WTC11 (cell line): Measurements from ENCODE around the gene MRTFB. TPM values are rescaled to one million over a fixed set of nuclear protein-coding genes. Genes with fewer than 3 reads are reported as not detected.

Experiments used
- ATAC-seq: fragments of 200-7000 bp; cut with Tn5 transposase; 2 replicates; pipeline ENCODE4 v1.10.0; 2021; ENCODE audit warnings: mild to moderate bottlenecking, moderate library complexity
- CTCF ChIA-PET: fragments of 300-600 bp; sonication (Branson Sonifier 250); formaldehyde crosslinking; loops from one replicate; lab custom pipeline; 2021; ENCODE audit warnings: antibody characterized with exemption; lab: Charles Lee
- POLR2A ChIA-PET: fragments of 350-600 bp; sonication (Branson Sonifier 250); formaldehyde crosslinking; loops from one replicate; lab custom pipeline; 2021; ENCODE audit warnings: antibody characterized with exemption; lab: Charles Lee
- DNase-seq: peaks from one replicate; pipeline ENCODE4 v3.0.0; 2021; ENCODE audit warnings: low spot score
- H3K27ac Mint-ChIP-seq: 2 replicates; pipeline ENCODE4 v1.8.0; 2021; ENCODE audit warnings: mixed read lengths
- H3K27me3 Mint-ChIP-seq: 2 replicates; pipeline ENCODE4 v1.8.0; 2021; ENCODE audit warnings: low read depth, mild to moderate bottlenecking, moderate library complexity, mixed read lengths
- H3K36me3 Mint-ChIP-seq: 2 replicates; pipeline ENCODE4 v1.8.0; 2021; ENCODE audit warnings: mixed read lengths
- H3K4me1 Mint-ChIP-seq: 2 replicates; pipeline ENCODE4 v1.8.0; 2022; ENCODE audit warnings: mixed read lengths
- H3K4me3 Mint-ChIP-seq: 2 replicates; pipeline ENCODE4 v1.8.0; 2021; ENCODE audit warnings: mild to moderate bottlenecking, moderate library complexity, mixed read lengths
- H3K9me3 Mint-ChIP-seq: 2 replicates; pipeline ENCODE4 v1.8.0; 2021; ENCODE audit warnings: mixed read lengths
- CBFB ChIP-seq: sonication (generic); formaldehyde crosslinking; IDR thresholded peaks from 2 replicates; pipeline ENCODE4 v1.8.1; 2022; ENCODE audit warnings: mild to moderate bottlenecking, low read depth, missing genetic modification reagents
- CREB1 ChIP-seq: sonication (generic); formaldehyde crosslinking; IDR thresholded peaks from 2 replicates; pipeline ENCODE4 v1.8.0; 2023; ENCODE audit warnings: mild to moderate bottlenecking, missing genetic modification reagents
- E2F1 ChIP-seq: sonication (generic); formaldehyde crosslinking; IDR thresholded peaks from 2 replicates; pipeline ENCODE4 v1.8.0; 2022; ENCODE audit warnings: mild to moderate bottlenecking, missing genetic modification reagents
- E2F5 ChIP-seq: sonication (generic); formaldehyde crosslinking; IDR thresholded peaks from 2 replicates; pipeline ENCODE4 v1.8.1; 2022; ENCODE audit warnings: mild to moderate bottlenecking, moderate library complexity, missing genetic modification reagents
- ETV6 ChIP-seq: sonication (generic); formaldehyde crosslinking; IDR thresholded peaks from 2 replicates; pipeline ENCODE4 v1.8.1; 2022; ENCODE audit warnings: mild to moderate bottlenecking, missing genetic modification reagents
- FOXK1 ChIP-seq: sonication (generic); formaldehyde crosslinking; IDR thresholded peaks from 2 replicates; pipeline ENCODE4 v1.8.0; 2022; ENCODE audit warnings: mild to moderate bottlenecking, moderate library complexity, missing genetic modification reagents
- FOXP1 ChIP-seq: sonication (generic); formaldehyde crosslinking; IDR thresholded peaks from 2 replicates; pipeline ENCODE4 v1.8.0; 2022; ENCODE audit warnings: missing genetic modification reagents, mild to moderate bottlenecking, moderate library complexity, borderline replicate concordance
- IRF1 ChIP-seq: sonication (generic); formaldehyde crosslinking; IDR thresholded peaks from 2 replicates; pipeline ENCODE4 v1.8.0; 2023; ENCODE audit warnings: missing genetic modification reagents
- JAZF1 ChIP-seq: fragments of 250-450 bp; sonication (Bioruptor Pico); IDR thresholded peaks from 2 replicates; pipeline ENCODE4 v1.9.0; 2021; ENCODE audit warnings: moderate library complexity, mild to moderate bottlenecking, inconsistent platforms
- JUN ChIP-seq: sonication (generic); formaldehyde crosslinking; IDR thresholded peaks from 2 replicates; pipeline ENCODE4 v1.8.0; 2023; ENCODE audit warnings: mild to moderate bottlenecking, missing genetic modification reagents
- NFE2L1 ChIP-seq: sonication (generic); formaldehyde crosslinking; IDR thresholded peaks from 2 replicates; pipeline ENCODE4 v1.8.1; 2023; ENCODE audit warnings: missing genetic modification reagents
- NR2C2 ChIP-seq: sonication (generic); formaldehyde crosslinking; IDR thresholded peaks from 2 replicates; pipeline ENCODE4 v1.8.0; 2022; ENCODE audit warnings: mild to moderate bottlenecking, missing genetic modification reagents
- RELA ChIP-seq: sonication (generic); formaldehyde crosslinking; IDR thresholded peaks from 2 replicates; pipeline ENCODE4 v1.8.1; 2022; ENCODE audit warnings: missing genetic modification reagents, mild to moderate bottlenecking, borderline replicate concordance
- STAT6 ChIP-seq: sonication (generic); formaldehyde crosslinking; conservative IDR thresholded peaks from 2 replicates; pipeline ENCODE4 v1.8.1; 2023; ENCODE audit warnings: mild to moderate bottlenecking, low read depth, missing genetic modification reagents, moderate library complexity
- TCF7 ChIP-seq: sonication (generic); formaldehyde crosslinking; IDR thresholded peaks from 2 replicates; pipeline ENCODE4 v1.8.0; 2022; ENCODE audit warnings: mild to moderate bottlenecking, low read depth, missing genetic modification reagents, moderate library complexity
- TEAD4 ChIP-seq: sonication (generic); formaldehyde crosslinking; IDR thresholded peaks from 2 replicates; pipeline ENCODE4 v1.8.0; 2022; ENCODE audit warnings: mild to moderate bottlenecking, missing genetic modification reagents
- TP53 ChIP-seq: sonication (generic); formaldehyde crosslinking; IDR thresholded peaks from 2 replicates; pipeline ENCODE4 v1.8.1; 2023; ENCODE audit warnings: mild to moderate bottlenecking, missing genetic modification reagents
- USF1 ChIP-seq: sonication (generic); formaldehyde crosslinking; IDR thresholded peaks from 2 replicates; pipeline ENCODE4 v1.8.0; 2022; ENCODE audit warnings: mild to moderate bottlenecking, missing genetic modification reagents
- USF2 ChIP-seq: sonication (generic); formaldehyde crosslinking; IDR thresholded peaks from 2 replicates; pipeline ENCODE4 v1.8.1; 2023; ENCODE audit warnings: mild to moderate bottlenecking, missing genetic modification reagents, moderate library complexity
- ZNF281 ChIP-seq: sonication (generic); formaldehyde crosslinking; IDR thresholded peaks from 2 replicates; pipeline ENCODE4 v1.8.0; 2023; ENCODE audit warnings: mild to moderate bottlenecking, missing genetic modification reagents
- ZNF416 ChIP-seq: fragments of 250-450 bp; sonication (Bioruptor Pico); IDR thresholded peaks from 2 replicates; pipeline ENCODE4 v1.9.0; 2021; ENCODE audit warnings: mild to moderate bottlenecking, inconsistent platforms
- ZNF425 ChIP-seq: fragments of 250-450 bp; sonication (Bioruptor Pico); conservative IDR thresholded peaks from 2 replicates; pipeline ENCODE4 v1.9.0; 2021; ENCODE audit warnings: mild to moderate bottlenecking
- ZNF671 ChIP-seq: fragments of 250-450 bp; sonication (Bioruptor Pico); IDR thresholded peaks from 2 replicates; pipeline ENCODE4 v1.8.0; 2021; ENCODE audit warnings: mild to moderate bottlenecking
- total RNA-seq: library from RNA; stranded (reverse); gene quantifications from 3 replicates; pipeline ENCODE4 v1.2.3, GENCODE V29; 2021

The MRTFB gene
- total RNA-seq, 1 experiment from 2014 or later: 30.8 TPM

GRCh38 chr16:14291286-14291685 lies 220.2 kb downstream of the MRTFB start:
- CTCF ChIA-PET: interaction anchor here (2.6 kb wide), 1 partner anchor 8 kb away, joined by 25 read pairs; no protein-coding TSS in a partner anchor

GRCh38 chr16:14292051-14292825 lies 221.1 kb downstream of the MRTFB start:
- Mint-ChIP-seq H3K27ac (no peak overlapping the region), H3K4me1 (no peaks in the 10 kb centered on the region; the same call in 1 of the 2 replicates), H3K36me3 (peaks cover 3% of the 10 kb centered on the region; the same call in 1 of the 2 replicates), H3K27me3 (no peaks in the 10 kb centered on the region; the same call in 1 of the 2 replicates), H3K9me3 (peaks cover 7% of the 10 kb centered on the region), H3K4me3 (no peak overlapping the region)
- POLR2A ChIA-PET: no interaction called here
- DNase-seq (no peak), ATAC-seq (no peak)
- CTCF ChIA-PET: interaction anchor here (0.9 kb wide), 1 partner anchor 357 kb away, joined by 3 read pairs; no protein-coding TSS in a partner anchor
- TF ChIP-seq NR2C2 (CRISPR knock-in tag): no peak
- no peak for TF ChIP-seq E2F1 (CRISPR knock-in tag)
- TF ChIP-seq TP53 (CRISPR knock-in tag): no peak
- TF ChIP-seq USF2 (CRISPR knock-in tag): no peak
- TF ChIP-seq CBFB (CRISPR knock-in tag): no peak
- TF ChIP-seq RELA (CRISPR knock-in tag): no peak
- no peak for TF ChIP-seq NFE2L1
- no peak for TF ChIP-seq E2F5 (CRISPR knock-in tag)
- no peak for TF ChIP-seq STAT6
- no peak for TF ChIP-seq ZNF281 (CRISPR knock-in tag)
- no peak for TF ChIP-seq TEAD4 (CRISPR knock-in tag)
- no peak for TF ChIP-seq ZNF416 (CRISPR knock-in tag)
- TF ChIP-seq FOXK1 (CRISPR knock-in tag): no peak
- no peak for TF ChIP-seq FOXP1 (CRISPR knock-in tag)
- TF ChIP-seq ZNF425 (CRISPR knock-in tag): no peak

More at GRCh38 chr16:14291286-14291685, 220.2 kb downstream of the MRTFB start:
- Mint-ChIP-seq H3K4me1 (peaks cover 6% of the 10 kb centered on the region), H3K27ac (no peak overlapping the region), H3K9me3 (peaks cover 7% of the 10 kb centered on the region), H3K27me3 (no peaks in the 10 kb centered on the region; the same call in none of the 2 replicates), H3K4me3 (no peak overlapping the region), H3K36me3 (peaks cover 3% of the 10 kb centered on the region; the same call in 1 of the 2 replicates)
- DNase-seq (no peak), ATAC-seq (no peak)
- TF ChIP-seq TCF7 (CRISPR knock-in tag) (no peak), USF1 (CRISPR knock-in tag) (no peak), ZNF671 (no peak), ETV6 (CRISPR knock-in tag) (no peak), CREB1 (no peak), JUN (CRISPR knock-in tag) (no peak), IRF1 (no peak), JAZF1 (CRISPR knock-in tag) (no peak), FOXP1 (CRISPR knock-in tag) (no peak)
- POLR2A ChIA-PET: no interaction called here
